CD4-positive, alpha-beta memory T cell (primary cell): ENCODE results near the gene CNFN. TPM values are rescaled to one million over a fixed set of nuclear protein-coding genes. Genes with fewer than 3 reads are reported as not detected.

Experiments used
- CTCF ChIA-PET: fragments of 350-600 bp; sonication (Branson Sonifier 250); formaldehyde crosslinking; loops from one replicate; lab custom pipeline; 2021; ENCODE audit warnings: inconsistent platforms; ENCODE audit not compliant: partially characterized antibody; lab: Charles Lee
- POLR2A ChIA-PET: fragments of 350-600 bp; sonication (Branson Sonifier 250); formaldehyde crosslinking; loops from one replicate; lab custom pipeline; 2021; ENCODE audit not compliant: partially characterized antibody; lab: Charles Lee
- DNase-seq, 5 donors: peaks; one replicate each; pipeline versions ENCODE4 v3.0.0 to v3.0.0-alpha.2; 2020 to 2022; ENCODE audit warnings: mixed read lengths in 1 of 5
- H3K27ac ChIP-seq: one replicate; pipeline ENCODE4 v1.7.0; 2013; ENCODE audit warnings: low read depth, low read length
- H3K27me3 ChIP-seq: 2 replicates; pipeline ENCODE4 v1.7.0; 2013; ENCODE audit warnings: mild to moderate bottlenecking, low read length, moderate library complexity; ENCODE audit not compliant: insufficient read depth
- H3K36me3 ChIP-seq: 2 replicates; pipeline ENCODE4 v1.7.0; 2013; ENCODE audit warnings: mild to moderate bottlenecking, low read length, moderate library complexity; ENCODE audit not compliant: insufficient read depth
- H3K4me1 ChIP-seq: 2 replicates; pipeline ENCODE4 v1.7.0; 2013; ENCODE audit warnings: mild to moderate bottlenecking, low read length, moderate library complexity; ENCODE audit not compliant: insufficient read depth
- H3K4me3 ChIP-seq, 2 donors: one replicate each; pipeline ENCODE4 v1.7.0; 2013; ENCODE audit warnings: low read length in 2 of 2, mild to moderate bottlenecking in 1 of 2
- H3K9me3 ChIP-seq, 2 donors: one replicate each; pipeline ENCODE4 v1.7.0; 2013; ENCODE audit warnings: low read length in 2 of 2, control low read depth in 1 of 2; ENCODE audit not compliant: control insufficient read depth in 1 of 2
- H3K27ac Mint-ChIP-seq, 7 donors: one replicate each; pipeline ENCODE4 v1.8.0; 2020 to 2021; ENCODE audit warnings: mixed read lengths in 7 of 7, mild to moderate bottlenecking in 6 of 7, inconsistent platforms in 3 of 7, moderate library complexity in 3 of 7
- H3K27me3 Mint-ChIP-seq, 2 donors: one replicate each; pipeline ENCODE4 v1.8.0; 2020 to 2021; ENCODE audit warnings: mixed read lengths in 2 of 2
- H3K36me3 Mint-ChIP-seq, 2 donors: one replicate each; pipeline ENCODE4 v1.8.0; 2020 to 2021; ENCODE audit warnings: mixed read lengths in 2 of 2, inconsistent platforms in 1 of 2, mild to moderate bottlenecking in 1 of 2
- H3K4me1 Mint-ChIP-seq, 4 donors: one replicate each; pipeline ENCODE4 v1.8.0; 2020 to 2021; ENCODE audit warnings: mixed read lengths in 4 of 4, mild to moderate bottlenecking in 1 of 4
- H3K4me3 Mint-ChIP-seq, 8 donors: one replicate each; pipeline ENCODE4 v1.8.0; 2020 to 2021; ENCODE audit warnings: mixed read lengths in 8 of 8, mild to moderate bottlenecking in 7 of 8, moderate library complexity in 6 of 8, inconsistent platforms in 3 of 8
- H3K9me3 Mint-ChIP-seq, 8 donors: one replicate each; pipeline ENCODE4 v1.8.0; 2020 to 2021; ENCODE audit warnings: mixed read lengths in 8 of 8, mild to moderate bottlenecking in 5 of 8, inconsistent platforms in 3 of 8, moderate library complexity in 1 of 8
- intact Hi-C: fragments of 100-400 bp; cut with micrococcal nuclease; formaldehyde crosslinking; loops from one replicate; pipeline ENCODE4 v1.15.1; 2023
- polyA plus RNA-seq, 2 donors: library from polyadenylated mRNA; unstranded; fragments of 300-500 nt; fragmentation: Illumina TruSeq; gene quantifications; one replicate each; pipeline ENCODE4 v1.2.3, GENCODE V29; 2021
- total RNA-seq, 2 experiments: library from RNA; stranded (reverse); gene quantifications; one replicate each; pipeline ENCODE4 v1.2.3, GENCODE V29; 2021

Gene CNFN
- total and polyA plus RNA-seq, 4 experiments from 2014 or later = 0.96 TPM; not detected in 3

DNA sequence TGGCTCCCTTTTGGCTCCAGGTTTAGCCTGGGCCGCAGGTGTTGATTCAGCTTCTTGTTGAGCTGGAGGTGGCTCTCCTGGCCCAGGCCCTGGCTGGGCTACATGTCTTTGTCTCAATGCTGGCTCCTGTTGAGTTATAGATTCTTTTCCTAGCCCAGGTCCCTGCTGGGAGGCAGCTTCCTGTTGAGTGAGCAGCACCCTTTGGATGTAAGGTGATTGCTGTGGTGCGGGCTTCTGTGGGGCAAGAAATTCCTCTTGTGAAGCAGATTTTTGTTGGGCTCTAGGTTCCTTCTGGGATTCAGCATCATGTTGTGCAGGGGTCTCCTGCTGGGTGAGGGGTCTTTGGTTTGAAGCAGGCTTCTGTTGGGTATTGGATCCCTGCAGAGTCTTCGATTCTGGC is 36.5 kb upstream of the CNFN start:
- Histone ChIP-seq H3K4me1 (peaks cover 21% of the 10 kb centered on the region), H3K9me3 (no peaks in the 10 kb centered on the region), H3K4me3 (no peak overlapping the region), H3K36me3 (no peaks in the 10 kb centered on the region), H3K27me3 (no peaks in the 10 kb centered on the region), H3K27ac (no peak overlapping the region)
- no peak for DNase-seq
- Mint-ChIP-seq H3K4me1 (peaks cover 14 to 29% (median 19%) of the 10 kb centered on the region in 4 donors), H3K36me3 (peaks cover 0 to 7% of the 10 kb centered on the region in 2 donors), H3K27me3 (no peaks in the 10 kb centered on the region), H3K9me3 (no peaks in the 10 kb centered on the region), H3K4me3 (no peak overlapping the region), H3K27ac (peak overlapping the region in 2 of 7 donors; percentile 19 to 61)
- POLR2A ChIA-PET = interaction anchor here (0.6 kb wide), 1 partner anchor 651 kb away, joined by 3 read pairs; no protein-coding TSS in a partner anchor
- intact Hi-C loops = no loop called here
- CTCF ChIA-PET = interaction anchor here (0.6 to 1.7 kb wide), 2 partner anchors 11 to 12 kb away, joined by 3 to 6 read pairs; no protein-coding TSS in a partner anchor

DNA sequence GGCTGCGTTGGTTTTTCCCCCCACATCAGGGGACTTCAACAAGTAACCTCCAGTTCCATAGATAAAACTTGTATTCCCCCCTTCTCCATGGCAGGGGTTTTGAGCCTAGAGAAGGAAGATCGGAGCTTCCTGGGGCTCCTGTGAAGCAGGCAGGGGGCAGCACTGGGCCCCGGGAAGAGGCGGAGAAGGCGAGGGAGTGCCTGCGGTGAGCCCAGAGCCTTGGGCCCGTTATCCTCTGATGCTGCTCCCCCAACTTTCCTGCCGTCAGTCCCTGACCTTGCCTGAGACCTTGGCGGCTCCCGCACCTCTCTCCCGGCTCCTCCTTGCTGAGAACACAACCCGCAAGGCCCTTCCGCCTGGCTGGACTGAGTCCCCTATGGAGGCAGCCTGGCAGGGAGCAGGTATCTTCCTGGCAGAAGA is 34.6 kb upstream of the CNFN start:
- peaks cover 39% of the 10 kb centered on the region for H3K4me1 ChIP-seq
- peaks cover 0 to 7% of the 10 kb centered on the region in 2 donors for H3K36me3 Mint-ChIP-seq
- H3K9me3 Mint-ChIP-seq = no peaks in the 10 kb centered on the region
- no peak overlapping the region for H3K27ac ChIP-seq
- peaks cover 28 to 48% (median 37%) of the 10 kb centered on the region in 4 donors for H3K4me1 Mint-ChIP-seq
- H3K27me3 Mint-ChIP-seq = no peaks in the 10 kb centered on the region
- H3K36me3 ChIP-seq = no peaks in the 10 kb centered on the region
- H3K27ac Mint-ChIP-seq = peak overlapping the region in 5 of 7 donors; percentile 13 to 98 (median 88)
- no peak for DNase-seq
- H3K4me3 ChIP-seq = no peak overlapping the region
- intact Hi-C loops = loop anchor here (5.0 kb wide), 5 partner anchors 37 to 347 kb away; partner anchors contain the start of genes CIC, GSK3A, POU2F2 and ZNF574
- POLR2A ChIA-PET = interaction anchor here (1.6 to 2.5 kb wide), 3 partner anchors 8 to 28 kb away, joined by 7 to 14 read pairs (median 13); no protein-coding TSS in a partner anchor
- peak overlapping the region in 6 of 8 donors; percentile 91 to 99 (median 98) for H3K4me3 Mint-ChIP-seq
- H3K27me3 ChIP-seq = no peaks in the 10 kb centered on the region
- CTCF ChIA-PET = interaction anchor here (0.6 to 3.1 kb wide), 3 partner anchors 10 to 23 kb away, joined by 3 to 22 read pairs (median 13); no protein-coding TSS in a partner anchor
- H3K9me3 ChIP-seq = no peaks in the 10 kb centered on the region

DNA sequence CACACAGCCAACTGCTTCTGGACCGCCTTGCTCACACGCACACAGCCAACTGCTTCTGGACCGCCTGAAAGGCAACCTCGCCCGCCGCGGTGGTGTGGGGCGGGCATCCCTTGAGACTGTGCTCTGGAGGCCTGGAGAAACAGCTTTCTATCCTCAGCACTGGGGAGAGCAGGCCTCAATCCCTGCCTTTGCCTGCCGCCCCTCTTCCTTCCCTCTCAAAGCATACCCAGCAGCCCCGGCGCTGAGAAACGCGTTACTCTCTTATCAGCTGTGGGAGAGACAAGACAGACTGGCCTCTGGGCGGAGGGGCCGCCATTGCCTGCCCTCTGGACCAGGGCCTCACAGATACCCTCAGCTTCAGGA is 34.2 kb upstream of the CNFN start:
- no peaks in the 10 kb centered on the region for H3K9me3 ChIP-seq
- ChIA-PET POLR2A (interaction anchor here (1.1 to 2.5 kb wide), 7 partner anchors 9 to 301 kb away, joined by 3 to 14 read pairs (median 9); no protein-coding TSS in a partner anchor), CTCF (interaction anchor here (1.4 to 3.1 kb wide), 5 partner anchors 10 to 28 kb away, joined by 8 to 22 read pairs (median 13); no protein-coding TSS in a partner anchor)
- H3K4me3 ChIP-seq = peak overlapping the region in 1 of 2 donors; percentile 86
- peak overlapping the region; percentile 91 to 99 (median 98) for H3K4me3 Mint-ChIP-seq
- H3K27ac ChIP-seq = peak overlapping the region; percentile 61
- intact Hi-C loops = loop anchor here (5.0 kb wide), 5 partner anchors 37 to 347 kb away; partner anchors contain the start of genes CIC, GSK3A, POU2F2 and ZNF574
- H3K4me1 ChIP-seq = peaks cover 39% of the 10 kb centered on the region
- no peaks in the 10 kb centered on the region for H3K27me3 ChIP-seq
- no peaks in the 10 kb centered on the region for H3K9me3 Mint-ChIP-seq
- no peaks in the 10 kb centered on the region for H3K36me3 ChIP-seq
- peak overlapping the region; percentile 48 to 98 (median 93) for H3K27ac Mint-ChIP-seq
- H3K4me1 Mint-ChIP-seq = peaks cover 28 to 48% (median 37%) of the 10 kb centered on the region in 4 donors
- no peaks in the 10 kb centered on the region for H3K27me3 Mint-ChIP-seq
- peaks cover 0 to 7% of the 10 kb centered on the region in 2 donors for H3K36me3 Mint-ChIP-seq
- peak in 1 of 5 donors; percentile 35 for DNase-seq

DNA sequence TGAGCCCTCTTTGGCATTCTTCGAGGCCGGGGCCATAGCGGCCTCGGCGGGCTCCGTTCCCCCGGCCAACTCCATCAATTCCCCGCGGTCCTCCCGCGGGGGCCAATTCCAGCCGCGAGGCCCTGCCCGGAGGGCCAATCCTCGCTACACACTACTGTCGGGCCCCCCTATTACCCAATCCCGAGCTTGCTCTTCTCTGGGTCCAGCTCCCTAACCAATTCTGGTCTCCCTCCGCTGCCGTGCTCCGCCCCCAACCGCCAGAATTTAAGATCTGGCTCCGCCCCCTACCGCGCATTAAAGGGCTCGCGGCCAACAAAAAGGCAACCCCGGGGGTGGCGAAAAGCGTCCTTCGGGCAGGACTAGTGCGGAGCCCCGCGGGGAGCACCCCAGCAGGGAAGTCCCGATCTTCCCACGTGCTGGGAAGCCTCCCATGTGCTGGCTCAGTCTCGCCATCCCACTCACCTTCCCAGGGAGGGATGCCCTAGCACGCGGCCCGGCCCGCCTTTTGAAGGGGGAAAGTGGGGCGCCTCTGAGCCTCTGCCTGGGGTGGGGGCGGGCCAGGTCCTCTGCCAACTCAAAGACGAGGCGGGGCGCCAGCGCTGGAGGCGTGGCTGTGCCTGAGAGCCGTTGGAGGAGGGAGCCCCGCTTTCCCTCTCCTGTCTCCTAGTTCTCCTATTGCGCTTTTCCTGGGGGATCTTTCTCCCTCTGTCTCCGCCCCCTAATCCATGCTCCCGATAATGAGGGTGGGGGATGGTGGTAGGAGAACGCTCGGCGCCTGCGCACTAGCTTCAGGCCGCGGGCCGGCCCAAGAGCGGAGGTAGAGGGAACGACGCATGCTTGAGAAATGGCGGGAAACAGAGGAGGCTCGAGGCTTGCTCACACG is 33.6 kb upstream of the CNFN start:
- H3K27me3 ChIP-seq = no peaks in the 10 kb centered on the region
- Mint-ChIP-seq H3K36me3 (peaks cover 0 to 7% of the 10 kb centered on the region in 2 donors), H3K4me3 (peak overlapping the region; percentile 91 to 99 (median 98)), H3K27me3 (no peaks in the 10 kb centered on the region), H3K9me3 (no peaks in the 10 kb centered on the region), H3K27ac (peak overlapping the region; percentile 88 to 98 (median 95)), H3K4me1 (peaks cover 28 to 48% (median 37%) of the 10 kb centered on the region in 4 donors)
- intact Hi-C loops = loop anchor here (1.0 to 5.0 kb wide), 7 partner anchors 22 to 346 kb away; partner anchors contain the start of genes CIC, GSK3A, MEGF8 and POU2F2
- peaks cover 39% of the 10 kb centered on the region for H3K4me1 ChIP-seq
- peak overlapping the region; percentile 61 for H3K27ac ChIP-seq
- peak; percentile 93 to 95 (median 94) for DNase-seq
- no peaks in the 10 kb centered on the region for H3K36me3 ChIP-seq
- no peaks in the 10 kb centered on the region for H3K9me3 ChIP-seq
- POLR2A ChIA-PET = interaction anchor here (1.1 to 2.5 kb wide), 10 partner anchors 9 to 301 kb away, joined by 3 to 14 read pairs (median 8); partner anchors contain the start of genes CEACAM1 and POU2F2
- CTCF ChIA-PET = interaction anchor here (0.7 to 3.1 kb wide), 12 partner anchors 8 to 315 kb away, joined by 3 to 22 read pairs (median 6); no protein-coding TSS in a partner anchor
- peak overlapping the region; percentile 86 to 97 for H3K4me3 ChIP-seq

DNA sequence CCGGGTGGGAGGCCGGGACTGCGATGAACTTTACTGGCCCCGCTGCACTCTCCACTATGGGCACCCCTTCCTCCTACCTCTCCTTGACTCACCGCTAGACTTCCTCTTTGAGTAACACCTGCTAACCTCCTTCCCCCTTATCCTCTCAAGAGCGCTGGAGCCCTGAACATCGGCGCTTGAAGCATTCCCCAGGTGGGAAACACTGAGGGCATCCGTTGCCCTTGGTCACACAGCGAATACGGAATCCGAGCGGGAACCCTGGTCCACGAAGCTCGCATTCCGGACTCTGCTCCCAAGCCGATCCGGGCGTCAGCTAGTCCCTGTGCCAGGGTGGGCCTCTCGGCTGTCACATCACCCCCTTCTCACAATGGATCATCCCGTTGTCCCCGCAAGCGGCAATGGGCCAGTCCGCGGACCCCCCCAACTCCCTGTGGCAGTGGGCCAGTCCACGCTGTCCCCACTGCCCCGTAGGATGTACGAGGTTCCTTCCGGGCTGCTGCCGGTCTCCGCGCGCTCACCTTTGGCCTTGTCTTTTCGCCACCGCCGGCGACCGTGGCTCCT is 32.9 kb upstream of the CNFN start:
- Mint-ChIP-seq H3K4me3 (peak overlapping the region; percentile 91 to 99 (median 98)), H3K27me3 (no peaks in the 10 kb centered on the region), H3K9me3 (no peaks in the 10 kb centered on the region), H3K36me3 (peaks cover 0 to 7% of the 10 kb centered on the region in 2 donors), H3K27ac (peak overlapping the region; percentile 88 to 98 (median 95)), H3K4me1 (peaks cover 28 to 48% (median 37%) of the 10 kb centered on the region in 4 donors)
- Histone ChIP-seq H3K27me3 (no peaks in the 10 kb centered on the region), H3K4me3 (peak overlapping the region; percentile 86 to 97), H3K27ac (peak overlapping the region; percentile 61), H3K9me3 (no peaks in the 10 kb centered on the region), H3K4me1 (peaks cover 39% of the 10 kb centered on the region), H3K36me3 (no peaks in the 10 kb centered on the region)
- ChIA-PET CTCF (interaction anchor here (0.7 to 3.1 kb wide), 12 partner anchors 9 to 314 kb away, joined by 3 to 22 read pairs (median 6); no protein-coding TSS in a partner anchor), POLR2A (interaction anchor here (1.1 to 2.5 kb wide), 9 partner anchors 10 to 300 kb away, joined by 3 to 14 read pairs (median 8); partner anchors contain the start of genes CEACAM1 and POU2F2)
- intact Hi-C loops = loop anchor here (1.0 to 5.0 kb wide), 7 partner anchors 22 to 346 kb away; partner anchors contain the start of genes CIC, GSK3A, MEGF8 and POU2F2
- peak; percentile 57 to 73 (median 58) for DNase-seq
